HUES48 (cell line): Measurements from ENCODE around the gene SLC6A3.
"Not testable (repeated sequence)": the region's sequence is repeated elsewhere in the genome, so short reads cannot be mapped to it uniquely, and the experiment has no call there.

Source experiments
- H3K27ac ChIP-seq: one replicate; pipeline ENCODE4 v1.7.0; 2013; ENCODE audit warnings: low read depth, low read length, inconsistent platforms
- H3K27me3 ChIP-seq: 2 replicates; pipeline ENCODE4 v1.6.1; 2013; ENCODE audit warnings: mild to moderate bottlenecking, low read length; ENCODE audit not compliant: control insufficient read depth, insufficient read depth
- H3K36me3 ChIP-seq: 2 replicates; pipeline ENCODE4 v1.6.1; 2013; ENCODE audit warnings: low read length; ENCODE audit not compliant: control insufficient read depth, insufficient read depth
- H3K4me1 ChIP-seq: 2 replicates; pipeline ENCODE4 v1.6.1; 2013; ENCODE audit warnings: mild to moderate bottlenecking, low read length; ENCODE audit not compliant: control insufficient read depth, insufficient read depth
- H3K4me3 ChIP-seq: 2 replicates; pipeline ENCODE4 v1.5.1; 2013; ENCODE audit warnings: mild to moderate bottlenecking, low read depth, low read length
- H3K9ac ChIP-seq: 2 replicates; pipeline ENCODE4 v1.6.1; 2013; ENCODE audit warnings: mild to moderate bottlenecking, low read depth, low read length, moderate library complexity
- H3K9me3 ChIP-seq: 2 replicates; pipeline ENCODE4 v1.6.1; 2013; ENCODE audit warnings: low read length; ENCODE audit not compliant: control insufficient read depth, insufficient read depth

The SLC6A3 gene

GRCh38 chr5:1462358-1462757 is 17.1 kb upstream of the SLC6A3 start:
- Histone ChIP-seq H3K27me3 (no peaks in the 10 kb centered on the region), H3K9ac (no peak overlapping the region), H3K36me3 (peaks cover 83% of the 10 kb centered on the region), H3K4me3 (no peak overlapping the region), H3K4me1 (no peaks in the 10 kb centered on the region), H3K27ac (no peak overlapping the region), H3K9me3 (peaks cover 26% of the 10 kb centered on the region)

DNA sequence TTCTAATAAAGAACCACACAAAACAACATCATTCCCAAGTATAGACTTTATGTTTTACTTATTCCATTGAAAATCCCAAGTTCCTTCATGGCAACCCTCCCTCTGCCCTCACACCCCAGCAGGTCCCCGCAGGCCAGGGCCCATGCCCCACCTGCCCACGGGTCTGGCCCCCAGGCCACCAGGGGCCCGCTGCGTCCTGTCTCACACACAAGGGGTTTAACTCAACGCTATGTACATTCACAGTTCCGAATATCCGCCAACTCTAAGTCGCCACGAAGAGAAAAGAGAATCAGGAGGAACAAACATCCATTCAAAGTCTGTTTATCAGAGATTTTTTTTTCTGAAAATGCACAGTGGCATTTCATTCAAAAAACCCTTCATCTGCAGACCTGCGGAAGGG is 16.2 kb upstream of the SLC6A3 start:
- peaks cover 36% of the 10 kb centered on the region for H3K9me3 ChIP-seq
- H3K4me1 ChIP-seq: no peaks in the 10 kb centered on the region
- no peak overlapping the region for H3K4me3 ChIP-seq
- H3K9ac ChIP-seq: no peak overlapping the region
- H3K27me3 ChIP-seq: no peaks in the 10 kb centered on the region
- H3K27ac ChIP-seq: no peak overlapping the region
- peaks cover 73% of the 10 kb centered on the region for H3K36me3 ChIP-seq

- no peaks in the 10 kb centered on the region for H3K4me1 ChIP-seq
- no peaks in the 10 kb centered on the region for H3K27me3 ChIP-seq
- H3K9ac ChIP-seq: no peak overlapping the region
- peaks cover 38% of the 10 kb centered on the region for H3K9me3 ChIP-seq
- H3K4me3 ChIP-seq: no peak overlapping the region
- H3K36me3 ChIP-seq: peaks cover 61% of the 10 kb centered on the region
- no peak overlapping the region for H3K27ac ChIP-seq
These were observed 14.9 kb upstream of the SLC6A3 start for GRCh38 chr5:1460054-1460682.

GRCh38 chr5:1459435-1459834 is 14.2 kb upstream of the SLC6A3 start:
- not testable (repeated sequence) for H3K9ac ChIP-seq, H3K27ac ChIP-seq, H3K4me3 ChIP-seq, H3K4me1 ChIP-seq, H3K27me3 ChIP-seq
- Histone ChIP-seq H3K36me3 (peaks cover 53% of the 10 kb centered on the region), H3K9me3 (peaks cover 38% of the 10 kb centered on the region)

DNA sequence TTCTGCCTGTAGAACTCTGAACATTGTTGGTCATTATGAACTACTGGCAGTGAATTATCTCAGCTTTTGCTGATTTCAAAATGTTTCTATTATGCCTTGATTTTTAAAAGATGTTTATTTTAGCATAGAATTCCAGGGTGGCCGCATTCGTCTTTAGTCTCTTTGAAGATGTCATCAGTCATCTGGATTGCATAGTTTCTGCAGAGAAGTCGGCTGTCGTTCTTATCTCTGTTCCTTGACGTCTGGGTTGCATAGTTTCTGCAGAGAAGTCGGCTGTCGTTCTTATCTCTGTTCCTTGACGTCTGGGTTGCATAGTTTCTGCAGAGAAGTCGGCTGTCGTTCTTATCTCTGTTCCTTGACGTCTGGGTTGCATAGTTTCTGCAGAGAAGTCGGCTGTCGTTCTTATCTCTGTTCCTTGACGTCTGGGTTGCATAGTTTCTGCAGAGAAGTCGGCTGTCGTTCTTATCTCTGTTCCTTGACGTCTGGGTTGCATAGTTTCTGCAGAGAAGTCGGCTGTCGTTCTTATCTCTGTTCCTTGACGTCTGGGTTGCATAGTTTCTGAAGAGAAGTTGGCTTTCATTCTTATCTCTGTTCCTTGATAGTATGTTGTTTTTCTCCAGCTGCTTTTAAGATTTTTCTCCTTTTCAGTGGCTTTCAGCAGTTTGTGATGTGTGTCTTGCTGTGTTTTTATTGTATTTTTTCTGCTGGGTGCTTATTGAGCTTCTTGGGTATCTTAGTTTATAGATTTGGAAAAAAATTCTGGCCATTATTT is 11.1 kb upstream of the SLC6A3 start:
- not testable (repeated sequence) for H3K9ac ChIP-seq, H3K4me1 ChIP-seq, H3K27me3 ChIP-seq, H3K27ac ChIP-seq
- peaks cover 38% of the 10 kb centered on the region for H3K9me3 ChIP-seq
- H3K4me3 ChIP-seq: peak overlapping the region; percentile 28
- peaks cover 22% of the 10 kb centered on the region for H3K36me3 ChIP-seq

DNA sequence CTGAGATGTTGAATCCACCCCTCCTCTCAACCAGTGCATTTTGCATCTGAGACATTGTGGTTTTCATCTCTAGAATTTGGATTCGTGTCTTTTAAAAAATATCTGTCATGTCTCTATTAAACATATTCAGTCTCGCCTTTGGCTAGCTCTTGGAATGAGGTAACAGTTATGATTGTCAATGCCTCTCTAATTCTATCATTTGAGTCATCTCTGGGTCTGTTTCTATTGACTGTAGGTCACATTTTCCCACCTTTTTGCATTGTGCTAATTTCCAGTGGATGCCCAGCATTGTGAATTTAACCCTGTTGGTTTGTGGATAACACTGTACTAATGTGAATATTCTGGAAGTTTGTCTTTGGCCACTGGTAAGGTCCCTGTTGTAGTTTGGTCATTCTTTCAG is 8.4 kb upstream of the SLC6A3 start:
- no peak overlapping the region for H3K27ac ChIP-seq
- peaks cover 3% of the 10 kb centered on the region; the same call in 1 of the 2 replicates for H3K36me3 ChIP-seq
- no peaks in the 10 kb centered on the region for H3K4me1 ChIP-seq
- peaks cover 31% of the 10 kb centered on the region for H3K9me3 ChIP-seq
- H3K27me3 ChIP-seq: peaks cover 10% of the 10 kb centered on the region
- H3K9ac ChIP-seq: no peak overlapping the region
- no peak overlapping the region for H3K4me3 ChIP-seq

GRCh38 chr5:1449081-1449630 is 3.9 kb upstream of the SLC6A3 start:
- Histone ChIP-seq H3K4me3 (no peak overlapping the region), H3K9ac (no peak overlapping the region), H3K36me3 (no peaks in the 10 kb centered on the region), H3K9me3 (no peaks in the 10 kb centered on the region; the same call in 1 of the 2 replicates), H3K4me1 (no peaks in the 10 kb centered on the region), H3K27ac (no peak overlapping the region), H3K27me3 (peaks cover 54% of the 10 kb centered on the region)

GRCh38 chr5:1448511-1449011 is 3.3 kb upstream of the SLC6A3 start:
- Histone ChIP-seq H3K9ac (no peak overlapping the region), H3K27me3 (peaks cover 60% of the 10 kb centered on the region), H3K36me3 (no peaks in the 10 kb centered on the region), H3K4me3 (no peak overlapping the region), H3K4me1 (no peaks in the 10 kb centered on the region), H3K9me3 (no peaks in the 10 kb centered on the region), H3K27ac (no peak overlapping the region)

DNA sequence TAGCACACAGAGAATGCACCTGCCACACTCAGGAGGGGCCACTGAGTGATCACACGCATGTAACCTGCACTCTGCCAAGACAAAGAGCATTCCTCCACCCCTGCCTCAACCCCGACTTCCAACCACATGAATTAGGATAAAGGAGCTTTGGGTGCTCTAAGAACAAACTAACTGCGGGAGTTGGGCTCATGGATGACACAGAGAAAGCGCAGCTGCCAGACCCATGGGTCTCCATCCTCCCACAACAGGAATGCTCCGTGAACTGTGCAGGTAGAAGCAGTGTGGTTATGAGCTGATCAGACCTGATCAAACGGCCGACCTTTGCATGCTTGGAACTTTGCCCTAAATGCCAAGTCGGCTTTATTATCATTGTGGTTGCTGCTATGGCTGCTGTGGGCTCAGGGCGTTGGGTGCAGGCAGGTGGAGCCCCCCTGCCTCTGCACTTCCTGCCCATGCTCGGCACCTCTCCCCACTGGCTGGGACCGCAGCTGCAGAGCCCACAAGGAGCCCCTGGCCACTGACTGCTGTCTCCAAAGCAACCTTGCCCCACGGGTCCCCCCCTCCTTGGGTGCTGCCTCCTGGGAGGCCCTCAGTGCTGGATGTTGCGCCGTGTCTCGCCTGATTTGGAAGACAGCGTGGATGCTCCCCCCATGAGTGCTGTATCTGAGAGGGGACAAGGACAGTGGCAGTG is 2.6 kb upstream of the SLC6A3 start:
- H3K27me3 ChIP-seq: peaks cover 67% of the 10 kb centered on the region
- H3K4me1 ChIP-seq: no peaks in the 10 kb centered on the region
- no peak overlapping the region for H3K9ac ChIP-seq
- no peaks in the 10 kb centered on the region for H3K36me3 ChIP-seq
- no peak overlapping the region for H3K4me3 ChIP-seq
- H3K27ac ChIP-seq: no peak overlapping the region
- H3K9me3 ChIP-seq: no peaks in the 10 kb centered on the region

DNA sequence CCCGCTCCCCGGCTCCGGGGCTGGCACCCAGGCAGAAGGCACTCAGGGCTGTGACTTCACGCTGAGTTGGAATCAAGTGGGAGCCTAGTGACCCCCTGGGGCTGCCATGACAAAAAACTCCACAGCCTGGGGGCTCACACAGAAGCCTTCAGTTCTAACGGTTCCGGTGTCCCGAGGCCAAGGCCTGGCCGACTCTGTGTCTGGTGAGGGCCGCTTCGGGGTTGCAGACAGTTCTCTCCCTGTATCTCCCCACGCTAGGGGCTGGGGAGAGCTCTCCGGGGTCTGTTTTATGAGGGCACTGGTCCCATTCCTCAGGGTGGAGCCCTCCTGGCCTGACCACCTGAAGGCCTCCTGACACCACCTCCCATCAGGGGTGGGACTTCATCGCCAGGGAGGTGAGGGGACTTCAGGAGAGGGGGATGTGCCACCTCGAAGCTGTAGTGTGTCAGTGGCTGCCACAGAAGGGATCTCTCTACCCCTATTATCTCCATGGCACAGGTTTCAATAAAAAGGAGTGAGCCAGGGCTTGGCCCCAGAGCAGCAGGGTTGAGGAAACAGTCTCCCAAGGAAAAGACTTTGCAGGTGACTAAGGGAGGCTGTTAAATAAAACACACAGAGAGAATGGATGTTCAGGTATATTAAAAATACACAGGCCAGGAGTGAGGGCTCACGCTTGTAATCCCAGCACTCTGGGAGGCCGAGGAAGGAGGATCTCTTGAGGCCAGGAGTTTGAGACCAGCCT is 1.5 kb upstream of the SLC6A3 start:
- Histone ChIP-seq H3K4me1 (no peaks in the 10 kb centered on the region), H3K27me3 (peaks cover 78% of the 10 kb centered on the region), H3K36me3 (no peaks in the 10 kb centered on the region), H3K9ac (no peak overlapping the region), H3K9me3 (no peaks in the 10 kb centered on the region), H3K4me3 (no peak overlapping the region), H3K27ac (no peak overlapping the region)
